OCI-M2 (cell line): ENCODE data around the gene WBP1L.
"Not testable (repeated sequence)": the region's sequence is repeated elsewhere in the genome, so short reads cannot be mapped to it uniquely, and the experiment has no call there.

ENCODE experiments used
- DNase-seq: peaks from one replicate; lab custom pipeline; 2025; ENCODE audit not compliant: unreplicated experiment; lab: John Stamatoyannopoulos, UW

Gene WBP1L

GRCh38 chr10:102721954-102722353 is 21.8 kb upstream of the WBP1L start:
- DNase-seq: no peak

- no peak for DNase-seq
These were observed 19.8 kb upstream of the WBP1L start for GRCh38 chr10:102723989-102724388.

GRCh38 chr10:102726274-102726673 is 17.5 kb upstream of the WBP1L start:
- no peak for DNase-seq

- DNase-seq: no peak
These were observed 16.5 kb upstream of the WBP1L start for GRCh38 chr10:102727037-102727818.

GRCh38 chr10:102729029-102730026 is 14.4 kb upstream of the WBP1L start:
- peak; percentile 56 for DNase-seq

- DNase-seq: no peak
These were observed 12.4 kb upstream of the WBP1L start for GRCh38 chr10:102731222-102731800.

- no peak for DNase-seq
These were observed 11.1 kb upstream of the WBP1L start for GRCh38 chr10:102732661-102733060.

GRCh38 chr10:102735065-102735562 is 8.6 kb upstream of the WBP1L start:
- DNase-seq: no peak

GRCh38 chr10:102738692-102739121 is 5.0 kb upstream of the WBP1L start:
- DNase-seq: peak; percentile 57

- DNase-seq: no peak
These were observed 3.5 kb upstream of the WBP1L start for GRCh38 chr10:102740229-102740628.

- no peak for DNase-seq
These were observed 2.0 kb upstream of the WBP1L start for GRCh38 chr10:102741726-102742237.

- DNase-seq: not testable (repeated sequence)
These were observed 1.4 kb upstream of the WBP1L start for GRCh38 chr10:102742313-102742712.

GRCh38 chr10:102743078-102743587 is 615 bp upstream of the WBP1L start:
- no peak for DNase-seq

- DNase-seq: no peak
These were observed 765 bp downstream of the WBP1L start for GRCh38 chr10:102744374-102745051.

GRCh38 chr10:102745157-102745556 is 1.4 kb downstream of the WBP1L start:
- DNase-seq: no peak

- DNase-seq: no peak
These were observed 8.7 kb downstream of the WBP1L start for GRCh38 chr10:102752266-102752930.

GRCh38 chr10:102752934-102753664 is 9.4 kb downstream of the WBP1L start:
- no peak for DNase-seq

- DNase-seq: no peak
These were observed 10.0 kb downstream of the WBP1L start for GRCh38 chr10:102753718-102754117.

- no peak for DNase-seq
These were observed 13.6 kb downstream of the WBP1L start for GRCh38 chr10:102757323-102757722.
